HG03060 (cell line): Measurements from ENCODE around the gene PTPRT.

ENCODE experiments used
- ATAC-seq: cut with Tn5 transposase; IDR thresholded peaks from one replicate; pipeline ENCODE4 v1.9.1; 2021; ENCODE audit warnings: low read depth, moderate number of reproducible peaks; ENCODE audit not compliant: unreplicated experiment

Gene PTPRT

DNA sequence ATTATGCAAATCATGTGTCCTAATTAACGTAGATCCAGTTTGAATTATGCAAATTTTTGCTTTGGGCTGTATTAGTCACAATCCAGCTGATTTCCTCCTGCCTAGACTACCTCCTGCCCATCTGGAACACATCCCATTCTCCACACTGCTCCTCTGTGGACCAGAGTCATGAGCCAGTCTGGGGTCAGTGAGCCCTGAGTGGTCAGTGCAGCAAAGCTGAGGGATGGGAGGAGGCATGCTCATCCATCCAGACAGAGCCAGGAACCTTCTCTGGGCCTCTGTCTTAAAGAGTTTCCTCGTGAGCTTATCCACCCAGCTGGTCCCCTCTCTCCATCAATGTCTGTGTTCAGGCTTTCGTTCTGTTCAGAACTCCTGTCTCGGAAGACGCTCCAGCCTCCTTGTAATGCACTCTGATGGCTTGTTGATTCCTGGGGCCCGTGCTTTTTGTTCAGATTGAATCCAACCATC, 747.8 kb downstream of the PTPRT start:
- no peak for ATAC-seq

- ATAC-seq, result no peak
Measured at GRCh38 chr20:42441196-42441863, 748.4 kb downstream of the PTPRT start.

GRCh38 chr20:42435230-42435629, 754.5 kb downstream of the PTPRT start:
- peak; percentile 65 for ATAC-seq

DNA sequence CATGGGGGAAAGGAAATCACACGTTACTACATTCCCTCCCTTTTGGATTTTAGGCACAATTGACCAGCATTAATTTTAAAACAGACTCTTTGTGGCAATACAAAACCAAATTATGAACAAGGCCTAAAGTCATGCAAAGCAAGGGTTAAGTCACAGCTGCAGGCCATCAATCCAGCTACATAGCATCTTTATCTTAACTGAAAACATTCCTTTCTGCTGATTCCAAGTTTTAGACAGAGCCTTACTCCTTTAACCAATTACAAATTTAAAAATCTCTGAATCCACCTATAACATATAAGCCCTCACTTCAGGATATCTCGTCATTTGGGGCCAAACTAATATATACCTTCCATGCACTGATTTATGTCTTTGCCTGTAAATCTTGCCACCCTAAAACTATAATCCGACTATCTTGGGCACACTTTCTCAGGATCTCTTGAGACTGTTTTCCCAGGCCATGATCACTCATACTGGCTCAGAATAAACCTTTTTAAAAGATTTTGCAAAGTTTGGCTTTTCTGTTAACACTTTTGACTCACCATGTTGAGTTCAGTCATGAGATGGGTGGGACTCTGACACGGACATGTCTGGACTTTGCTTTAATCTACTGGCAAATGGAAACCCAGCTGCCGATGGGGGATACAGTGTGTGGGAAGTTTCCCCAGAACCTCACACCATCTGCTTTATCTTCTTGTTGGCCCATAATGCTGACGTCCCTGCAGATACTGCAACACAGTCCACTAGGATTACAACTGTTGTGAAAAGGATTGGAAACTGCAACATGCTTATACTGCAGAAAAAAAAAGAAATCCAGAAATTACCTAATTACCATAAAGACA, 757.0 kb downstream of the PTPRT start:
- no peak for ATAC-seq

- no peak for ATAC-seq
Measured at GRCh38 chr20:42430598-42430997, 759.1 kb downstream of the PTPRT start.

DNA sequence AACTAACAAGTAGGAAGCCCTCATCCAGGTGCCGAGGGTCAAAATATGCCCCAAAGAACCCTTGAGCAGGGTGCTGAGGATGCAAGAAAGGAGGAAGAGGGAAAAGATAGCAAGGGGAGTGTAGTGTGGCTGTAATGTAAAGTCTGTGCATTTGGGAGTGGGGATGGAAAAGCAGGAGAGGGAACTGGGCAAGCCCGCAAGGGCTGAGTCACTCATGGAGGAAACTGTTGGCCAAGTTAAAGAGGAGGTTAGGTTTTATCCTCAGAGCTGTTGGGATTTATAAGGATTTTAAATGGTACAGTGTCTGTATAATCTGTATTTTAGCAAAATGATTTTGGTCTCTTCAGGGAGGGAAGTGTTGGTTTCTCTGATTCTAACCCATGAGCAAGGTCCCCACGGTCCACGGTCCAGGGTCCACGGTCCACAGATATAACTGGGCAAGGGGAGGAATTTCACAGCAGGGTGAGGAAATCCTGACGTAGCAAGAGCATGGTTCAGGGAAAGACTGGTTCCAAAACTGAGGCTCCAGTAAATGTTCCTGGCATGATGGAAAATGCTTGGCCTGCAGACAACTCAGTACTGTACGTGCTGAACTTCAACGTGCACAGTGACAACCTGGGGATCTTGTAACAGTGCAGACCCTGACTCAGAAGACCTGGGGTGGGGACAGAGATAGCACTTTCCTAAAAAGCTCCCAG, 759.8 kb downstream of the PTPRT start:
- ATAC-seq, result no peak

DNA sequence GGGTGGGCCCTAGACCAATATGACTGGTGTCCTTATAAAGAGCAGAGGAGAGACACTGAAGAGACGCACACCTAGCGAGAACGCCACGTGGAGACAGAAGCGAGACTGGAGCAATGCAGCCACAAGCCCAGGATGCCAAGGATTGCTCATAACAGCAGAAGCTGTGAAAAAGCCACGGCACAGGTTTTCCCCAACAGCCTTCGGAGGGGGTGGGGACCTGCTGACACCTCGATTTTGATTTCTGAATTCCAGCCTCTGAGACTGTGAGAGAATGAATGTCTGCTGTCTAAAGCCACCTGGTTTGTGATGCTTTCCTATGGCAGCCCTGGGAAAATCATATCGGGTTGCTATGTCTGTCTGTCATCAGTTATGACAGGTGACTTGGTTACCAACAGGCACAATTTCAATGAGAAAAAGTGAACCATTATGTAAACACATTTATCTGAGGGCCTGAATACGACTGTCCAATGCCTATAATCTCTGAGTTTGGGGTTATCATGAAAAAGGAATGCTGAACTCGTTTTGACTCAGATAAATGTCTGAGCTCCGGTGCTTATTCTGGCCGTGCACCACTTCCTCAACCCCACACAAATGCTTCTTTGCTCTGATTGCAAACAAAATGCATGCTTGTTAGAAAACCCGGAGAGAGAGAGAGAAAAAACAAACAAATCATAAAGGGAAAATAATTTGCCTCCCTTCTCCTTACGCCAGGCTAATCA, 769.7 kb downstream of the PTPRT start:
- ATAC-seq, result no peak

- ATAC-seq, result no peak
Measured at GRCh38 chr20:42406826-42407225, 782.9 kb downstream of the PTPRT start.

DNA sequence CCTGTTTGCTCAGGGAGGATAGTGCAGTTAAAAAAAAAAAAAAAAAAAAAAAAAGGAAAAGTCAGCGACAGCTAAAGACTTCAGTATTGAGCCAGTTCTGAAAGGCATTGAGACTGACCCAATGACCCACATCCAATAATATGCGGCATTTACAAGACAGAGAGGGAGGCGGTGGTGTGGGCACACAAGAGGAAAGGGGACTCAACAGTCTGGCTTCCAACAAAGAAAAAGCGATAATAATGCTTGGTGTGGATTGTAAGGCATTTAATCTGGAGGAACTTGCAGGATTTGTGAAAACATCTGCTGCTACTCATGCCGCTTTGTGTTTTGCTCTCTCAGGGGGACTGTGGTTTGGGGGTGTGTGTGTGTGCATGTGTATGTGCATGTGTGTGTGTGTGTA, 787.3 kb downstream of the PTPRT start:
- ATAC-seq, result no peak

- ATAC-seq, result no peak
Measured at GRCh38 chr20:42401613-42402012, 788.1 kb downstream of the PTPRT start.

- ATAC-seq, result no peak
Measured at GRCh38 chr20:42399802-42400201, 789.9 kb downstream of the PTPRT start.

DNA sequence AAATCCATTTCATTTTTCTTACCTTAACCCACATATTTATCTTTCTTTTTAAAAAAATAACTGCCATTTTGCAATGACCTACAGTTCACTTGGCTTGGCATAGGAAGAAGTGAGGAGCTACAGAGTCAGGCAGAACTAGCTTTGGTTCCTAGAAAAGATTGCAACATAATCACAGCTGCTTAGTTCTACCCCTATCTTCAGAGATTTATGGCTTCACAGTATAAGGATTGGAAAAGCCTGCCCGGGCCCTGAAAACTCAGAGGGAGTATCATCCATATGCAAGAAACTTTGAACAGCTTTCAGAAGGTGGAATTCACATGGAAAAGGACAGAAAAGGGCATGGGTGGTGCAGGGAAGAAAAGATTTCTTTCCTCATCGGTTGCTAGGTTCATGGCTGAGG, 797.3 kb downstream of the PTPRT start:
- ATAC-seq, result no peak

GRCh38 chr20:42391807-42392206, 797.9 kb downstream of the PTPRT start:
- ATAC-seq, result no peak

GRCh38 chr20:42380287-42380686, 809.4 kb downstream of the PTPRT start:
- no peak for ATAC-seq

GRCh38 chr20:42379385-42379784, 810.3 kb downstream of the PTPRT start:
- no peak for ATAC-seq

- ATAC-seq, result no peak
Measured at GRCh38 chr20:42378826-42379225, 810.9 kb downstream of the PTPRT start.

- ATAC-seq, result no peak
Measured at GRCh38 chr20:42376131-42376530, 813.6 kb downstream of the PTPRT start.

DNA sequence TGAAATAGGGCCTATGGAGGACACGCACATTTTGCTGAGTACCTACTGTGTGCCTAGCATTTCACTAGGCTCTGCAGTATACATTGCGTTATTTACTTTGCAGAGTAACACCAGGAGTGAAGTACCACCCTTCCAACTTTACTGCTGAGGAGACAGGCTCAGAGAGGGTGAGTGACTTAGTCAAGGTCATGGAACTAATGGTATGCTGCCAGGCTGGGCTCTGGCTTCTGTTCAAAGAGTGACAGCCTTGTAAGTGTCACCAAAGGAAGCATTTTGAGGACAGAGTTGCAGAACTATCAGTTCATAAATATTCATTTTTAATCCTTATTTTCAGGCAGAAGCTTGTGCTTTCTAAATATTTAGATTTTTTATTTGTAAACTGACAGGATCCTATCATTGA, 816.7 kb downstream of the PTPRT start:
- no peak for ATAC-seq

DNA sequence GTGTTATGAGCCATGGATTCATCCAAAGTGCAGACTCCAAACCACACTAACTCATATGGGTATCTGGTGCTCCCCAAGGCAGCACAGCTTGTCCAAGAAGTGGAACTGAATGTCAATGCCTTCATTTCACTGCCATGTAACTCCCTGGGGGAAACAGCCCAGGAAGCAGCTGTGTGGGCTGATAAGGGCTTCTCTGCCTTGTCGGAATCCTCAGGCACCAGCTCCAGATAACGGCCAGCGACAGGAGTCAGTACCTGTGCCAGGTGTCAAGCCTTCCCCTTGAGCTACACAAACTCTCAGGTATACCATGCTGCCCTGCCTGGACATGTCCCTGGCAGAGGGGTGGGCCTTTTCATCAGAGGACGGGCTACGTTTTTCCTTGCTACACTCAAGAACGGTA, 819.6 kb downstream of the PTPRT start:
- no peak for ATAC-seq

DNA sequence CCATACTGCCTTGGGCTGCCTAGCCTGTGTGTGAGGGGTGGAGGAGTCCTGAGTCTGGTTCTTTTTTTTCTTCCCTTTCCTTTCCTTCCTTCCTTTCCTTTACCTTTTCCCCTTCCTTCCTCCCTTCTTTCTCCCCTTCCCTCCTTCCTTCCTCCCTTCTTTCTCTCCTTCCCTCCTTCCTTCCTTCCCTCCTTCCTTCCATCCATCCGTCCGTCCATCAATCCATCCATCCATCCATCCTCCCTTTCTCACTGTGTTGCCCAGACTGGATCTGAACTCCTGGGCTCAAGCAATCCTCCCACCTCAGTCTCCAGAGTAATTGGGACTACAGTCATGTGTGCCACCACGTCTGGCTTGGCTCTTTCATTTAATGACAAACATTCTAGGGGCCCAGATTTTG, 820.8 kb downstream of the PTPRT start:
- ATAC-seq, result no peak

- no peak for ATAC-seq
Measured at GRCh38 chr20:42366626-42367025, 823.1 kb downstream of the PTPRT start.
